Measurements from ENCODE around the gene ST3GAL3.

DNA sequence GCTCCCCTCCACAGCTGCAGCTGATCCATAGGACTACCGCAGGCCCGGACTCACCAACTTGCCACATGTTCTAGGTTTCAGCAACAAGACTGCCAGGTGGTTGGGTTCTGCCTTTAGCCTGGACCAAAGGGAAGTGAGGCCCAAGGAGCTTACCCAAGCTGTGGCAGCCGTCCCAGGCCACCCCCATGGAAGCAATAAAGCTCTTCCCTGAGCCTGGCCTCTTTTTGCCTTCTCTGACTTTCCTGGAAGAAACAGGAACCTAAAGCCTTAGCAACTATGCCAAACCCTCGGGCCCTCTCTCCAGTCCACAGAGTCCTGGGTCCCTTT, 223.6 kb downstream of the ST3GAL3 start:
- TF ChIP-seq RFX5 (IDR thresholded peaks at IDR 0.05; ENCODE audit: low read depth, low read length), result no peak
- no peak for TF ChIP-seq ZBTB44 (CRISPR knock-in tag; IDR thresholded peaks at IDR 0.05)
- TF ChIP-seq NFIC (IDR thresholded peaks at IDR 0.05; ENCODE audit: low read length), result no peak
- TF ChIP-seq, protein P1, sequence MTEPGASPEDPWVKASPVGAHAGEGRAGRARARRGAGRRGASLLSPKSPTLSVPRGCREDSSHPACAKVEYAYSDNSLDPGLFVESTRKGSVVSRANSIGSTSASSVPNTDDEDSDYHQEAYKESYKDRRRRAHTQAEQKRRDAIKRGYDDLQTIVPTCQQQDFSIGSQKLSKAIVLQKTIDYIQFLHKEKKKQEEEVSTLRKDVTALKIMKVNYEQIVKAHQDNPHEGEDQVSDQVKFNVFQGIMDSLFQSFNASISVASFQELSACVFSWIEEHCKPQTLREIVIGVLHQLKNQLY (CRISPR knock-in tag; IDR thresholded peaks at IDR 0.05), result no peak
- TF ChIP-seq MTF1 (CRISPR knock-in tag; IDR thresholded peaks at IDR 0.05), result no peak
- TF ChIP-seq, protein P2, sequence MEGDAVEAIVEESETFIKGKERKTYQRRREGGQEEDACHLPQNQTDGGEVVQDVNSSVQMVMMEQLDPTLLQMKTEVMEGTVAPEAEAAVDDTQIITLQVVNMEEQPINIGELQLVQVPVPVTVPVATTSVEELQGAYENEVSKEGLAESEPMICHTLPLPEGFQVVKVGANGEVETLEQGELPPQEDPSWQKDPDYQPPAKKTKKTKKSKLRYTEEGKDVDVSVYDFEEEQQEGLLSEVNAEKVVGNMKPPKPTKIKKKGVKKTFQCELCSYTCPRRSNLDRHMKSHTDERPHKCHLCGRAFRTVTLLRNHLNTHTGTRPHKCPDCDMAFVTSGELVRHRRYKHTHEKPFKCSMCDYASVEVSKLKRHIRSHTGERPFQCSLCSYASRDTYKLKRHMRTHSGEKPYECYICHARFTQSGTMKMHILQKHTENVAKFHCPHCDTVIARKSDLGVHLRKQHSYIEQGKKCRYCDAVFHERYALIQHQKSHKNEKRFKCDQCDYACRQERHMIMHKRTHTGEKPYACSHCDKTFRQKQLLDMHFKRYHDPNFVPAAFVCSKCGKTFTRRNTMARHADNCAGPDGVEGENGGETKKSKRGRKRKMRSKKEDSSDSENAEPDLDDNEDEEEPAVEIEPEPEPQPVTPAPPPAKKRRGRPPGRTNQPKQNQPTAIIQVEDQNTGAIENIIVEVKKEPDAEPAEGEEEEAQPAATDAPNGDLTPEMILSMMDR (CRISPR knock-in tag; IDR thresholded peaks at IDR 0.05), result no peak
- TF ChIP-seq POLR2AphosphoS5 (IDR thresholded peaks at IDR 0.05; ENCODE audit: low read depth, low read length), result no peak
- TF ChIP-seq, protein P3, sequence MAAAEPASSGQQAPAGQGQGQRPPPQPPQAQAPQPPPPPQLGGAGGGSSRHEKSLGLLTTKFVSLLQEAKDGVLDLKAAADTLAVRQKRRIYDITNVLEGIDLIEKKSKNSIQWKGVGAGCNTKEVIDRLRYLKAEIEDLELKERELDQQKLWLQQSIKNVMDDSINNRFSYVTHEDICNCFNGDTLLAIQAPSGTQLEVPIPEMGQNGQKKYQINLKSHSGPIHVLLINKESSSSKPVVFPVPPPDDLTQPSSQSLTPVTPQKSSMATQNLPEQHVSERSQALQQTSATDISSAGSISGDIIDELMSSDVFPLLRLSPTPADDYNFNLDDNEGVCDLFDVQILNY (CRISPR knock-in tag; conservative IDR thresholded peaks at IDR 0.05), result no peak
- TF ChIP-seq ZNF33B (CRISPR knock-in tag; IDR thresholded peaks at IDR 0.05), result no peak
- TF ChIP-seq FOXM1 (CRISPR knock-in tag; IDR thresholded peaks at IDR 0.05), result no peak

Data from HepG2 (cell line).